GM21447 (cell line): ENCODE measurements around the gene ACSF2.

Source experiments
- ATAC-seq: cut with Tn5 transposase; IDR thresholded peaks from one replicate; pipeline ENCODE4 v1.9.1; 2021; ENCODE audit not compliant: unreplicated experiment

Gene ACSF2

DNA sequence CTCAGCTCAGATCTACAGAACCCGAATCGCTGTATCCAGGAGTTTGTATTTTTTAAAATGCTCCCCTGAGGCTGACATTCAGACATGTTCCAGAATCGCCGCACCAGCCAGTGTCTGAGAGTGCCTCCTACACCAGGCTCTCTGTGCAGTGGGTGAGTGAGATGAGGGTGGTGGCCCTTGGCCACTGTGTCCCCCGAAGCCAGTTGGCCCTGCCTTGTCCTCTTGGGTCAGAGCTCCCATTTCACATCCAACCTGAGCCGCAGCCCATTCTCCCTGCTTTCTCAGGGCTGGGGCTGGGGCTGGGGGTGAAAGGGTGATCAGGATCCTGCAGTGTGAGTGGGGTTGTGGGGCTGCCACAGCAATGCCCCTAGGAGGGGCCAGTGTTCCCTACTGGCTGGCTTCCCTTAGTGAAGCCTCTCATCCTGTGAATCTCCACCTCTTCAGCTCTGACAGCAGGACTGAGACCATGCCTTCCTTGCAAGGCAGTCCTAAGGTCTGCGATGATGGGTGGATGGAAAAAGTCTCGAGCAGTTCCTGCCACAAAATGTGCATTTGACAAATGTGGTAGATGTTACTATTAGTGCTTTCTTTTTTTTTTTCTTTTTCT lies 69.3 kb downstream of the ACSF2 start:
- no peak for ATAC-seq

GRCh38 chr17:50495918-50496317 lies 69.9 kb downstream of the ACSF2 start:
- ATAC-seq = no peak

GRCh38 chr17:50498021-50498874 lies 72.2 kb downstream of the ACSF2 start:
- ATAC-seq = no peak

DNA sequence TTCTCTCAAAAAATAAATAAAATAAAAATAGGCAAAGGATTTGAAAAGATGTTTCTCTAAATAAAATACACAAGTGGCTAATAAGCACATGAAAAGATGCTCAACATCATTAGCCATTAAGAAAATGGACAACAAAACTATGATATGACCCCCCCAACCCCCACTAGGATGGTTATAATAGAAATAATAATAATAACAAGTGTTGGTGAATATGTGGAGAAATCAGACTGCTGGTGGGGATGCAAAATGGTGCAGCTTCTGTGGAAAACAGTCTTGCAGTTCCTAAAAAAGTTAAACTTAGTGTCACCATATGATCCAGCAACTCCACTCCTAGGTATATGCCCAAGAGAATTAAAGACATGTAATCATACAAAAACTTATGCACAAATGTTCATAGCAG lies 73.3 kb downstream of the ACSF2 start:
- ATAC-seq = no peak

DNA sequence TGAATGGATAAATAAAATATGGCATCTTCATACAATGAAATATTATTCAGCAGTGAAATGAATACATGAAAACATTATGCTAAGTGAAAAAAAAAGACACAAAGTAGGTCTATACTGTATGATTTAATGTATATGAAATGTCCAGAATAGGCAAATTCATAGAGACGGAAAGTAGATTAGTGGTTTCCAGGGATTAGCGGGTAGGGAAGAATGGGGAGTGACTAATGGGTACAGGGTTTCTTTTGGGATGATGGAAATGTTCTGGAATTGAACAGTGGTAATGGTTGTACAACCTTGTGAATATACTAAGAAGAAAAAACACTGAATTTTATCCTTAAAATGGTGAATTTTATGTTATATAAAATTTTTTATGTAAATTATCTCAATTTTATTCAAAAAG lies 73.7 kb downstream of the ACSF2 start:
- no peak for ATAC-seq

DNA sequence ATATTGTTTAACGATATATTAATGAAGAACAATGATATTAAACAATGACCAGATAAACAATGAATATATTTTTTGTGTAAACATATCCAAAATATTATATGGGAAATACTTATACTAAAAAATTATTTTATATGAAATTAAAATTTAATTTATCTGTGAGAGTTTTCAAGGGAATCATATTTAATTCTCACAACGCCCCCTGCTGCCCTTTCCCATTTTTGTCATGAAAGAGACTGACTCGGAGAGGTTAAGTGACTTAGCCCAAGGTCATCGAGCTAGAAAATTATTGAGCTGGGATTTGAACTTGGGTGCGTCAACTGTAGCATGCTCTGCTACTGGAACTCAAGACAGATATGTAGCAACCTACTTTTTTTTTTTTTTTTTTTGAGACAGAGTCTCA lies 75.0 kb downstream of the ACSF2 start:
- ATAC-seq = no peak

- no peak for ATAC-seq
Observed at GRCh38 chr17:50502301-50502990, 76.4 kb downstream of the ACSF2 start.

GRCh38 chr17:50505591-50506130 lies 79.6 kb downstream of the ACSF2 start:
- no peak for ATAC-seq

DNA sequence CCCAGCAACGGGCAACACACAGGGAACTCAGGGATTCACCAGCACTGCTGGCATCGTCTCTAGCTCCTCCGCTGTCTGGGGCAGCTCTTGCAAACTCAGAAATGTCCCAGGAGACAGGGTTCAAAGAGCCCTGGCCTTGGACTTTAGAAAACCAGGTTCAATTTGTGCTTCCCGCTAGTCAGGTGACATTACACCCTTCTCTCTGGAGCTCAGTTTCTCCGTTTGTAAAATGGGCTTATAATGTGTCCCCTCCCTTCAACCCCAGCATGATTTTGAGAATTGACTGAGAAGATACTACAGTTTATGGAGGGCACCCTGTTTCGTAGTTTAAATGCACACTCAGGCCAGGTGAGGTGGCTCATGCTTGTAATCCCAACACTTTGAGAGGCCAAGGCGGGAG lies 80.3 kb downstream of the ACSF2 start:
- no peak for ATAC-seq

GRCh38 chr17:50507871-50508572 lies 82.0 kb downstream of the ACSF2 start, which contains the start of gene MYCBPAP:
Gene MYCBPAP (plus strand): TSS chr17:50508439. CDS start chr17:50508675, 236 bp downstream.
- ATAC-seq = no peak

GRCh38 chr17:50508573-50509460 lies 82.8 kb downstream of the ACSF2 start:
- ATAC-seq = no peak

DNA sequence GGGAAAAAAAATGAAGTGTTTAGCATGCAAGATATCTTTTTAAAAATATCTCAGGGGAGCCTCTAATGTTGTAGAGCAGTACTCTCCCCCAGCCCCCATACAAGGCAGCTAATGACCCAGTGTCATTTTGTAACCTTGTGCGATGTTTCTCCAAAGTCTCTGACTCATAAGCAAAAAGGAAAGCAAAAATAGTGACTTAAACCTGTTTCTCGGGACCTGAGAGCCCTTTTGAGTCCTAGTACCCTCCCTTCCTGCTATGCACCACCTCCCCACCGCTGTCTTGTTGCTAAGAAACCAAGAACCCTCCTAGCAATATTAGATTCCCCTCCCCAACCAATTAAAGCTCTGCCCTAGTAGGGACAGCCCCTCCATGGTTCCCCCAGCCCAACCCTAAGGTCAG lies 85.0 kb downstream of the ACSF2 start:
- ATAC-seq = peak; percentile 87

DNA sequence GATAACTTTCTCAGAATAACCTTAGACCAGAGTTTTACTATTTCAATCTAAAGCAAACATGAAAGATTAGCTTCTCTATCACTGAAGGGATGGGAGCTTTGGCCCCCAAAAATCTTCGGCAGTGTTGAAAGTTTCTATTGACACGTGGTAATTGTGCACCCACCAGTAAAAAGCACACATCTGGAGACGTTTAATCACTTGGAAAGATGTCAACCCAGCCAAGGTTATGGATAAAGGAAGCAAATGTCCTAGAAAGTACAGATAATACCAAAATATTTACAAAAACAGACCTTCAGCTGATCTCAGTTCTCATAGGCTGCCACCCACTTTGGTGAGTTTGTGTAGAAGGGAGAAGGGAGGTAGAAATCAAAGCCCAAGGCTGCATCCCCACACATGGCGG lies 87.5 kb downstream of the ACSF2 start:
- ATAC-seq = no peak

DNA sequence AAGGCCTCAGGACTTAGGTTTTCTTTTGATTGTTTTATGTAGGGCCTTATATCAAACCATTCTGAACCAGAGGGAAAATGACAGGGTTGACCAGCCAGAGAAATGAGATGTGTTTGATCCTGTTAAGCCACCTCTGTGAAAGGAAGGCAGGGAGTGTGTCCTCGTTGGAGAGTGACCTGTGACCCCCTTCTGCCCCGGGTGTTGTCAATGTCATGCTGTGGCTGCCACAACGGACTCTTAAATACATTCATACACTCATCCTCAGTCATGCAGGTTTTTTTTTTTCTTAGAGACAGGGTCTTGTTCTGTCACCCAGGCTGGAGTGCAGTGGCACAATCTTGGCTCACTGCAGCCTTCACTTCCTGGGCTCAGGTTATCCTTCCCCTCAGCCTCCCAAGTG lies 88.4 kb downstream of the ACSF2 start:
- no peak for ATAC-seq

GRCh38 chr17:50514936-50515702 lies 89.1 kb downstream of the ACSF2 start:
- ATAC-seq = no peak

DNA sequence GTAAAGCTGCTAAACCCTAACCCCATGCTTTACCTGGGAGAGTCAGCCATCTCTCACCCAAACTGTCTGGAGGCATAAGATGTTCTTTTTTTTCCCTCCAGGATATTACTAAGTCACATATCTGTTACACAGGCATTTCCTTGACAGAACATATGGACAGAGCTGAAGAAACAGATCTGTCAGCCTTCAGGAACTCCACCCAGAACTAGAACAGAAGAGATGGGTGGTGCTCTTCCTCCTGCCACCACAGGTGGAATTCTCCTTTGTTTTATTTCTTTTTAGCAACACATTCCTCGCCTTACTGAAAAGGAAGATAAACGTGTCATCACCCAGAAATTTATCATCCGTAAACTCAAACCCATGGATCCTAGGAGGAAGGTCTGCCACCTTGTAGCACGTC lies 91.0 kb downstream of the ACSF2 start:
- no peak for ATAC-seq

- ATAC-seq = no peak
Observed at GRCh38 chr17:50517504-50518383, 91.7 kb downstream of the ACSF2 start.

- no peak for ATAC-seq
Observed at GRCh38 chr17:50518384-50519023, 92.5 kb downstream of the ACSF2 start.
